NCI-H2107 treated with DMSO at 0.1 percent for 48 hours (cell line): Measurements from ENCODE around the gene EEIG2.

Source experiments
- DNase-seq: peaks from one replicate; lab custom pipeline; 2025; ENCODE audit not compliant: unreplicated experiment; lab: John Stamatoyannopoulos, UW

The EEIG2 gene

GRCh38 chr1:108583757-108584427 lies 24.0 kb downstream of the EEIG2 start:
- DNase-seq: peak; percentile 89

GRCh38 chr1:108584428-108584856 lies 24.5 kb downstream of the EEIG2 start:
- peak; percentile 48 for DNase-seq

DNA sequence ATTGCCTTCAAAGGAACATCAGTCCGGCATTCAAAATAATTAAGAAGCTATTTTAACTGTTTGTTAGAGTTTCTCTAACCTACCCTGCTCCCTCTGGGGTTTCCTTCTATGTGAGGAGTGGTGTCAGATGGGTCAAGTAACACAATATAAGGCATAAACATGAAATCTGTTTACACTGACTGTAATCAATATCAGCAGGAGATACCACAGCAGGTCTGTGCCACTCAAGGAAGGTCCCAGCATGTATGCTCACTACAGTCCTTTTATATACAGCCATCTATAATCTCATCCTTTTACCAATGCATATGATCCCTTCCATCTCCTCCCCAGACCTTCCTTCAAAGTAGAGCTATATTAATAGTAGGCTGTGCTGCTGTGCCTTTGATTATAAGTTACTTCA lies 25.4 kb downstream of the EEIG2 start:
- peak; percentile 32 for DNase-seq

DNA sequence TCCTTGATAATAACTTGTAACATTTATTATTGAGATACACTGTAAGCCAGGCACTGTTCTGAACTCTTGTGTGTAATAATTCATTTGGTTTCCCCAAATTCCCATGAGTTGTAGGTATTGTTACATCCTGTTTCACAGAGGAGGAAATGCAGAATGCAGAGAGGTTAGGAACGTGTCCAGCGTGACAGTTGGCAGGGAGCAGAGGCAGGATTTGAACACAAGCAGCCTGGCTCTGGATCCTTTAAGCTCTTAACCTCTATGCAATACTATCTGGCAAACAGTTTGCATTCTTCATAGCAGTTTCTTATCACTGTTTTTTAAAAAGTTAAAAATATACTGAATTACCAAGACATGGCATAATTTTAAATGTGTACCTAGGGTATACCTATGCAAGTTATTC lies 30.5 kb downstream of the EEIG2 start:
- no peak for DNase-seq

DNA sequence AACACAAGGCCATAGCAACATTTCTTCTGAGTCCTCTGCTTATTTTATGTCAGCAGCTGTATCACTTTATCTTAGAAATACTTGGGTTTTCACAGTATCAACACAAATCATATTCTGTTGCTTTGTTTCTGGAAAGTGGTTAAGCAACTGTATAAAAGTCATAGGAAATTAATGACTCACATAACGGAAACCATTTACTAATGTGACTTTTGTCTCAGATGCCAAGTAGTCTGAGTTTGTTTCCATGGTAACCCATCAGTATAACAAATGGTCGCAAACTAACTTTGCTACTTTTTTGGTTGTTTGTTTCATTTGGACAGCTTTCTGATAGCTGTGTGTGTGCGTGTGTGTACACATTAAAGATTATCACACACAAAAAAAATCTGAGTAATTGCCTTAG lies 31.1 kb downstream of the EEIG2 start:
- no peak for DNase-seq

DNA sequence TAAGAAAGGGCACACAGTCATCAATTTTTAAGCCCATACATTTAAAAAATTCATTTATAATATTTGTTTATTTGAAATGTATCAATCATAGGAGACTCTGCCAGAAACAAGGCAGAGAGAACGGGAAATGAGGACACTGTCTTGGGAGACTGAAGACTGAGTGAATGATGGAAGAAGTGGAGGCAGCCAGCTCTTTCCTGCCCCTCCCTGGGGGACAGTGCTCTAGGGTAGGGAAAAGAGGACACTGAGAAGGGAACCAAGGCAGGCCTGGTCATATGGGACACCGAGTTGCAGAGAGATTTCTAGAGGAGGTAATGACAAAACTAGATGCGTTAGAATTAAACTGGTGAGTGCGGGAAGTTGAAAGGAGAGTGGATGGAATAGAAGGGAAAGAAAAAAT lies 31.6 kb downstream of the EEIG2 start:
- DNase-seq: no peak

DNA sequence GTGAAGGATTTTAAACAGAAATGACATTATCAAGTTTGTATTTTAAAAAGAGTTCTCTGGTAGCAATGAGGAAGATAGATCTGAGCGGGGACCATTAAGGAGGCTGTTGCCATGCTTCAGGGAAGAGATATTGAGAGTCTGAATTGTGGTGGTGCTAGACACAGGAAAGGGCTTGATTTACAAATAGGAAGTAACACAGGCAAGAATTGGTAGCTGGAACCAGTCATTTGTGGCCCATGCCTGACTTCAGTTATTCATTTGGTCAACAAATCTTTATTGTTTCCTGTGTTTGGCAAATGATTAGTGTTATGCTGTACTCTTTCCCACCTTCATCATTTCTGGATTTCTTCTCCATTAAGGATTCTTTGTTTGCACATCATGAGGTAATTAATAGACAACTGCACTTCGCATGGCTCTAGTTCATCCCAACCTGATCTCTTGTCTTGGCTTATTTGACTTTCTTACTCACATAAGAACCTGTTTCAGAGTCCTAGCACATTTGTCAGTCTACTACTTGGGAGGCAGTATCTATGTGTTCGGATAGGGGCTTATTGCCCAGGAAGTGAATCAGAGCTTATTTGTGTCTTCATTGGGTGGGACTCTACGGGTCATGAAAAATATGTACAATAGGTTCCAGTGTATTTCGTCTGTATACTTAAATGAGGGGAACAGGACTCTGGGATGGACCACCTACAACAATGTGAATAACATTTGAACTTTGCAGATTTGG lies 32.3 kb downstream of the EEIG2 start:
- DNase-seq: no peak

- no peak for DNase-seq
Observed at GRCh38 chr1:108593448-108593847, 33.5 kb downstream of the EEIG2 start.

DNA sequence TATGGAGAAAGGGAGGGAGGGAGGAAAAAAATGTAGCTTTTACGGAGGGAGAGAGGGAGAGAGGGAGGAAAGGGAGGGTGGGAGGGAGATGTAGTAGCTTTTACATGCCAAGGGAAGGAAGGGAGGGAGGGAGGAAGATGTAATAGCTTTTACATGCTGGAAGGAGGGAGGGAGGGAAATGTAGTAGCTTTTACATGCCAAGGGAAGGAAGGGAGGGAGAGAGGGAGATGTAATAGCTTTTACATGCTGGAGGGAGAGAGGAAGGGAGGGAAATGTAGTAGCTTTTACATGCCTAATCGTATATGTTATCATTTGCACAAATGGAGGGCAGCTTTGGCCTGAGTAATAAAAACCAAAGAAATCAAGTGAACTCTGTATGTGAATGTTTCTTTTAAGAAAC lies 35.6 kb downstream of the EEIG2 start:
- DNase-seq: no peak

GRCh38 chr1:108597041-108597440 lies 37.1 kb downstream of the EEIG2 start:
- DNase-seq: peak; percentile 74

GRCh38 chr1:108598340-108598739 lies 38.4 kb downstream of the EEIG2 start:
- DNase-seq: no peak

GRCh38 chr1:108600504-108600903 lies 40.6 kb downstream of the EEIG2 start:
- DNase-seq: no peak

- no peak for DNase-seq
Observed at GRCh38 chr1:108601708-108602410, 42.0 kb downstream of the EEIG2 start.

DNA sequence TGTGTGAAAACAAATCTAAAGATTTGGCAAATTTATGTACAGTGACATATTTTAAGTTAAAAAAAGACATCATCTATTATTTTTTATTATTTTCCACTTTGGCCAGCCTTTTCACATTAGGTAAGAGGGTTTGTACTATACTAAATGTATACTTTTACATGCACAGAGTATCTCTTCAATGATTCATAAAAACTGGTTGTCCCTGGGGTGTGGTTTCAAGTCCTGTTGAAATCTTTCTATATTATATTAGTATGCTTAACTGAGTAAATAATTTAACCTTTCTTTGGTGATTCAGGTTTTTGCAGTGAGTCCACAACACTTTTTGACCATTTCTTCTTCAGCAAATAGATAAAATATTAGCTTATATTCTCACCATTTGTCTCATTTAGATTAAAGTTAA lies 45.7 kb downstream of the EEIG2 start:
- DNase-seq: no peak

DNA sequence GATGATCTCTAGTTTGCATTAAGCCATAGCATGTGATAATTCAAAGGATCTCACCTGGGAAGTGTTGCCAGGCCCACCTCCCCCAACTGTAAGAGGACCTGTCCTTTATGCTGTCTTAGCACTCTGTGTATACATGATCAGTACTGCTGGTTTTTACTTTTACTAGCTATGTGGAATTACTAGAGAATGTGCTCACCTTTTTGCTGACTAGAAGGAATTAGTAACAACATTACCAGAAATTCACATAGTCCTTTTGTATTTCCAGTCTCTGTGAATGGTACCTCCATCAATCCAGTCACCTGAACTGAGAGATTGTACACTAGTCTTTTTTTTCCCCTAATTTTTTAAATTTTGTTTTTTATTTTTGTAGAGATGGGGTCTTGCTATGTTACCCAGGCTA lies 46.6 kb downstream of the EEIG2 start:
- DNase-seq: no peak

GRCh38 chr1:108609483-108610049 lies 49.7 kb downstream of the EEIG2 start:
- DNase-seq: no peak
